ENCODE data around the gene MSI1. TPM values are rescaled to one million over a fixed set of nuclear protein-coding genes. Genes with fewer than 3 reads are reported as not detected.
A peak's percentile ranks its signal among the peaks of the same experiment; 100 is the strongest.

The MSI1 gene
- total RNA-seq, 1 experiment from 2014 or later, result 1.7 TPM

GRCh38 chr12:120292411-120292660, 76.6 kb downstream of the MSI1 start:
- Histone ChIP-seq H3K4me3 (peak overlapping the region; percentile 64), H3K9me2 (ENCODE audit: insufficient read depth) (no peaks in the 10 kb centered on the region), H4K20me1 (ENCODE audit: insufficient read depth) (no peaks in the 10 kb centered on the region), H3K4me1 (replicated peaks; ENCODE audit: insufficient read depth) (peaks cover 22% of the 10 kb centered on the region), H3F3A (ENCODE audit: insufficient read depth, low read depth) (peaks cover 36% of the 10 kb centered on the region), H3K4me2 (peak overlapping the region; percentile 82), H3K9me3 (ENCODE audit: insufficient read depth, low read depth) (no peaks in the 10 kb centered on the region), H3K79me2 (ENCODE audit: low read depth) (no peaks in the 10 kb centered on the region), H3K27ac (peak overlapping the region; percentile 99), H2AFZ (peak overlapping the region; percentile 53), H3K36me3 (ENCODE audit: low read depth) (no peaks in the 10 kb centered on the region), H3K27me3 (ENCODE audit: insufficient read depth, low read depth) (no peaks in the 10 kb centered on the region)
- CTCF ChIA-PET, result interaction anchor here (1.8 kb wide), 1 partner anchor 62 kb away, joined by 11 read pairs; no protein-coding TSS in a partner anchor
- no peak for DNase-seq
- no peak for TF ChIP-seq CTCF (conservative IDR thresholded peaks at IDR 0.05)
- TF ChIP-seq EZH2 (IDR thresholded peaks at IDR 0.05; ENCODE audit: low read depth), result no peak
- intact Hi-C loops (cut with micrococcal nuclease; ENCODE audit: unreplicated experiment), result loop anchor here (2.0 to 5.0 kb wide), 2 partner anchors 24 to 175 kb away; partner anchors contain the start of gene RAB35
- POLR2A ChIA-PET (ENCODE audit: unreplicated experiment), result interaction anchor here (0.5 to 2.5 kb wide), 8 partner anchors 12 to 1985 kb away, joined by 3 to 222 read pairs (median 4); partner anchors contain the start of gene RPLP0
- BruUV-seq (replicated peaks), result TSS peak; percentile 98

Other genes with a start within 250 kb of the MSI1 start
- gene GCN1, start 174.4 kb downstream of the MSI1 start, total RNA-seq (2021), result 116 and 119 TPM in 2 replicates
- gene RPLP0, start 168.1 kb downstream of the MSI1 start, total RNA-seq (2021), result 2,334 and 2,540 TPM in 2 replicates
- gene PXN, start 103.4 kb downstream of the MSI1 start, total RNA-seq (2021), result 191 and 218 TPM in 2 replicates
- gene RNU4-2, start 77.3 kb downstream of the MSI1 start, total RNA-seq (2021), result 2,281 and 3,957 TPM in 2 replicates
- gene RNU4-1, start 75.9 kb downstream of the MSI1 start, total RNA-seq (2021), result 1,857 and 3,341 TPM in 2 replicates
- 3.2 and 3.6 TPM in 2 replicates for gene SIRT4, start 66.8 kb downstream of the MSI1 start, total RNA-seq (2021)
- not detected in 2 replicates for gene PLA2G1B, start 41.4 kb downstream of the MSI1 start, total RNA-seq (2021)
- 433 and 556 TPM in 2 replicates for gene COX6A1, start 68.9 kb upstream of the MSI1 start, total RNA-seq (2021)
- gene TRIAP1, start 77.2 kb upstream of the MSI1 start, total RNA-seq (2021), result 23.5 and 27.5 TPM in 2 replicates
- gene GATC, start 77.3 kb upstream of the MSI1 start, total RNA-seq (2021), result 24.3 and 40.2 TPM in 2 replicates
- gene SRSF9, start 100.6 kb upstream of the MSI1 start, total RNA-seq (2021), result 231 and 253 TPM in 2 replicates
- gene DYNLL1, start 126.9 kb upstream of the MSI1 start, total RNA-seq (2021), result 251 and 340 TPM in 2 replicates
- 30.4 and 32.2 TPM in 2 replicates for gene COQ5, start 160.0 kb upstream of the MSI1 start, total RNA-seq (2021)
- 196 and 241 TPM in 2 replicates for gene RNF10, start 165.2 kb upstream of the MSI1 start, total RNA-seq (2021)
- gene POP5, start 212.2 kb upstream of the MSI1 start, total RNA-seq (2021), result 26.5 and 30.5 TPM in 2 replicates